Measurements from ENCODE around the gene AVPR2. TPM values are rescaled to one million over a fixed set of nuclear protein-coding genes. Genes with fewer than 3 reads are reported as not detected.

AVPR2 gene
- total RNA-seq, 1 donor from 2014 or later = 3.3 TPM

GRCh38 chrX:153908219-153908860 lies 3.9 kb downstream of the AVPR2 start:
- no peak for DNase-seq (ENCODE audit: low spot score)
- intact Hi-C loops (cut with DNase I) = no loop called here

- DNase-seq (ENCODE audit: low spot score) = no peak
- intact Hi-C loops (cut with DNase I) = no loop called here
These were observed 4.8 kb downstream of the AVPR2 start for GRCh38 chrX:153909024-153909979.

DNA sequence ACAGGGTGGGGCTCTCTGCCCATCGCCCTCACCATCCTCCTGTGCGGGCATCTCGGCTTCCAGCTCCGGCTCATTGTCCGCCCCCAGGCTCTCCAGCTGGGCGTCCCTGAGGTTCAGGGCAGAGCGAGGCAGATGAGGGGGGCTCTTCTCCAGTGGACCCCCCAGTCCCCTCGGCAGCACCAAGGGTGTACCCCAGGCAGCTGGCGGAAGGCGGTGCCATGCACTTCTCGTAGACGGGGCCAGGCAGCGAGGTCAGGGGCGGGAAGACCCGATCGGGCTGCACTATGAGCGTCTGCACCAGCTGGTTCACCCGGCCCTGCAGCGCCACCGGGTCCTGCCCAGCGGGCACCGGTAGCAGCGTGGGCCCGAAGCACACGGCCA lies 5.5 kb downstream of the AVPR2 start:
- intact Hi-C loops (cut with DNase I) = no loop called here
- no peak for DNase-seq (ENCODE audit: low spot score)

DNA sequence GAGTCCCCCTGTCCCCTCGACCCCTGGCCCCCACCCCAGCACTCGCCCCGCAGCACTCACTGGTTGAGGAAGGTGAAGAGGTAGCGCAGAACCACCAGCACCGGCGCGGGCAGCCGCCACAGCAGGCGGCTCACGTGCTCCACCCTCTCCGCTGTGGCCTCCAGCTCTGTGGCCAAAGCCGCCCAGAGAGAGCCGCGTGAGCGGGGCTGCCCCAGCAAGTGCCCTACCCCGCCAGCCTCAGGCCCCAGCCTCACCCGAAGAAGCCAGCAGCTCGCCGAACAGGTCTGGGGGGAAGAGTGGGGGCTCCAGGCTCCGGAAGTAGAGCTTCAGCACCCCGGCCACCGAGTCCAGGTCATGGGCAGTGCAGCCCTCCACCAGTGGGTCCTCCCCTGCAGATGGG lies 6.0 kb downstream of the AVPR2 start:
- intact Hi-C loops (cut with DNase I) = no loop called here
- no peak for DNase-seq (ENCODE audit: low spot score)

GRCh38 chrX:153911798-153912197 lies 7.3 kb downstream of the AVPR2 start:
- intact Hi-C loops (cut with DNase I) = no loop called here

DNA sequence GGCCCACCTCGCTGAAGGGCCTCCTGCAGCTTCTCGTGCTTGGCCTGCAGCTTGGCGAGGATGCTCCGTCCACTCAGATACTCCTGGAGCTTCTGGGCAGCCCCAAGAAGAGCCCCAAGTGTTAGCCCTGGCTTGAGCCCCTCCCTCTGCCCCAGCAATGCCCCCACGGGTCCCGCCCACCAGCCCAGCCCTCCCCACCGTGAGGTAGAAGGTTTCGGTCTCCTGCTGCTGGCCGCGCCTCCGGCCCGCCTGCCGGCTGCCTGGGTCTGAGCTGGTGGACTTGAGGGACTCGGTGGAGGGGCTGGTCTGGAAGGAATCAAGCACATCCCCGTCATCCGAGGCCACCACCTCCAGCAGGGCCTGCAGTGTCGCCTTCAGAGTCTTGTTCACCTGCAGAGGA lies 8.7 kb downstream of the AVPR2 start:
- no peak for DNase-seq (ENCODE audit: low spot score)
- intact Hi-C loops (cut with DNase I) = no loop called here

More at GRCh38 chrX:153911798-153912197, 7.3 kb downstream of the AVPR2 start:
- DNase-seq (ENCODE audit: low spot score) = no peak

GRCh38 chrX:153913701-153914100 lies 9.2 kb downstream of the AVPR2 start:
- DNase-seq (ENCODE audit: low spot score) = no peak
- intact Hi-C loops (cut with DNase I) = no loop called here

DNA sequence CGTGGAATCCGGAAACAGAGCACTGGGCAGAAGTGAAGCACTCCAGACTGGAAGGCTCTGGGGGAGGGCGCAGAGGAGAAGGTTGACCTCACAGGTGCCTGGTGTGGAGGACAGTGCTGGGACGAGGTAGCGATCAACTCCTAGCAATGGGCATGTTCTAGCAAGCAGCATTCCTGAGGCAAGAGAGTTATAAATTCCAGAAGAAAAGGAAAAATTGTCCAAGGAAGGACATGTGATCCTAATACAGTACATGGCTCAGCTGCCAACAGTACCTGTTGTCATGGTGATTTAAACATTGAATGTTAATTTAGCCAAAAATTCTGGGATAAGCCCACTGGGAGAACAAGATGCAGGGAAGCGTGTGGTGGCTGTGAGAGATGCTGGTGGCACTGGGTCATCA lies 13.4 kb downstream of the AVPR2 start:
- intact Hi-C loops (cut with DNase I) = no loop called here
- DNase-seq (ENCODE audit: low spot score) = no peak

DNA sequence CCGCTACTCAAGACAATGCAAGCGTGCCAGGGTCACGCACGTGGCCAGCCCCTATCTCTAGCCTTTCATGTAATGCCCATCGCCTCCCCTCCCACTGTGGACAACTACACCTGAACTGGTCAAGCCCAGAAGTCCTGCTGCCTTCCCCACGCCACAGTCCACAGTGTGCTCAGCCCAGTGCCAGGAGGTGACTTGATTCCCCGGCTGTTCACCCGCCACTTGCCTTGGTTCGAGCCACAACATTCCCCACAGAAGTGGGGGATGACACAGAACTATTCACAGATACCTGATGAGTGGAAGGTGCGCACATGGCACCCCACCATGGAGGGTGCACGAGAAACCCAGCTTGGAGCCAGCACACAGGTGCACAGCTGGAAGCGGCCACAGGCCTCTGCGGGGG lies 14.8 kb downstream of the AVPR2 start:
- intact Hi-C loops (cut with DNase I) = no loop called here
- no peak for DNase-seq (ENCODE audit: low spot score)

- DNase-seq (ENCODE audit: low spot score) = no peak
- intact Hi-C loops (cut with DNase I) = no loop called here
These were observed 16.1 kb downstream of the AVPR2 start for GRCh38 chrX:153920546-153920945.

DNA sequence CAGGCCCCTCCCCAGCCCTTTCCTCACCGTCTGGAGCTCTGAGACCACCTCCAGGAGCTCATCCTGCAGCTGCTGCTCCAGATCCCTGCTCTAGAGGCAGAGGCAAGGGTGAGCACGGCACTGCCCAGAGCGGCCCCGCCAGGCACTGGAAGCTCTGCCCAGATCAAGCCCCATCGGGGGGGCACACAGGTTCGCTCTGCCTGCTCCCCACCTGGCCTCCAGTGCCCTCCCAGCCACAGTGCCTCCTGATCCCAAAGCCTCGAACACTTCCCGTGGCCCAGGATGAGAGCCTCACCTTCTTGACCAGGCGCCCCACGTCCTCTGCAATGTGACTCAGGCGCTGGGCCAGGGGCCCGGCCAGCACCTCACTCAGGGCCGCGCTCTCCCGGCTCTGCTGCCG lies 16.6 kb downstream of the AVPR2 start:
- no peak for DNase-seq (ENCODE audit: low spot score)
- intact Hi-C loops (cut with DNase I) = no loop called here

DNA sequence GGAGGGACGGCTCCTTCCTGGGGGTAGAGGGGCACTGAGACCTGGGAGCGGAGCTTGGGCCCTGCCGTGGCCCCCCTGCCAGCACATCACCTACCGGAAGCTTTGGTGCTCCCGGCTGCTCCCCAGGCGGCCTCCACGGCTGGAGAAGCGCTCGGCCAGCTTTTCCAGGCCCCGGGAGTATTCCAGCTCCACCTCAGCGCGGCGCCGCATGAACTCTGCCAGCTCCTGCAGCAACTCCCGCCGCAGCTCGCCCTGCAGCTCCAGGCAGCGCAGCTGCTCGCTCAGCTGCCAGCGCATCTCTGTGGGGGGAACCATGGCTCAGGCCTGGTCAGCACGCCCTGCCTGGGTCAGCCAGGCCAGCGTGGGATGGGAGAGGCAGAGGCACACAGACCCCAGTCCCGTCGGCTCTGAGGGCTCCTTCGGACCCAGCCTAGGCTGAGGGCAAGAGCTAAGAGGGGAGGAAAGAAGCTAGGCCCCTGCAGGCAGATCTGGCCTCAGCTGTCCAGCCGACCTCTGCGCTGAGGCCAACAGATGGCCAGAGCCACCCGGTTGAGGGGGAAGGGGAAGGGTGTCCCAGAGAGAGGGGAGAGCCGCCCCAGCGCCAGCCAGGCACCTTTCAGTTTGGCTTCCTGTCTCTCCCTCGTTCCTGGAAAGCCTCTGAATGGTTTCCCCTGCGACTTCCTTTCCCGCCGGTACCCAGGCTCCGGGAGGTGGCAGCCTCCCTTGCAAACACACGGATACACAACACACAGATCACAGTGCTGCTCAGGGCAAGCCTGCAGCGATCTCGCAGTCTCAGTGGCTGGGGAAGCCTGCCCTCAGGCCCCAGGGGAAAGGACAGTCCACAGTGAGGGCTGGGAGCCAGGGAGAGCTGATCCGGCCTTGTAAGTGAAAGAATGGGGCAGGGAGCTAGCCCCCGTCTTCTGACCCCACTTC lies 17.3 kb downstream of the AVPR2 start:
- no peak for DNase-seq (ENCODE audit: low spot score)
- intact Hi-C loops (cut with DNase I) = no loop called here

DNA sequence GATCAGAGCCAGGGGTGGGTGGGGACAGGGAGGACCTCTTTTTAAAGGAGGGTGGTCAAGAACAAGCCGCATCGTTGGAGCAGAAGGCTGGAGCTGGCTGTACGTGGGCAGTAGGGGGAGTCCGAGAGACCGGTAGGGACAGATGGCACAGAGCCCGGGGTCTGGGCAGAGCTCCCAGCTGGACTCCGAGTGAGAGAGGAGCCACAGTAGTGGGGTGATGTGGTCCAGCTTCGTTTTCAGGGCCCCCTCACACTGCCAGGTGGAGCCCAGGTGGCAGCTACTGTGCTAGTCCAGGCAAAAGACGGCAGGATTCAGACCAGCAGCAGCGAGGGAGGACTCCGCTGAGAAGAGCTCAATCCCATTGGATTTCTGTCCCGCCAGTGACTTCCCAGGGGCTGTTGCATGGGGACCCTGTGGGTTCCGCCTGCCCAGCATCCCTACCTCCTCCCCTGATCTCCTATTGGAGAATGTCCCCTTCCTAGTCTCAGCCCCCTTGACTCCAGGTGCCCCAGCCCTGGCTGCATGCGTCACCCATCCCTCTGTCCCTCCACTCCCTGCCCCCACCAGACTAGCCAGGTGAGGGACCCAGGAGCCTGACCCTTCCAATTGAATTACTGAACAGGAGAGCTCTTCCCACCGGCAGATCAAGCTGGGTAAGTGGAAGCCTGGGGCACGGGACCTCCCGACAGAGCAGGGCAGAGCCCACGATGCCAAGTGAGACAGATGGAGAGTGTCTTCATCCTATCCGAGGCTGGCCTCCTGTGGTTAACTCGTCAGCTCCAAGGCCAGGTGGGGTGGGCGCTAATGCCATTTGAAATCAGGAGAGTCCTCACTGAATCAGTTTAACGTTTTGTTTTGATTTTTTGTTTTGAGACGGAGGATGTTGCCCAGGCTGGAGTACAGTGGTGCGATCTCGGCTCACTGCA lies 18.7 kb downstream of the AVPR2 start:
- intact Hi-C loops (cut with DNase I) = no loop called here
- DNase-seq (ENCODE audit: low spot score) = peak; percentile 88

DNA sequence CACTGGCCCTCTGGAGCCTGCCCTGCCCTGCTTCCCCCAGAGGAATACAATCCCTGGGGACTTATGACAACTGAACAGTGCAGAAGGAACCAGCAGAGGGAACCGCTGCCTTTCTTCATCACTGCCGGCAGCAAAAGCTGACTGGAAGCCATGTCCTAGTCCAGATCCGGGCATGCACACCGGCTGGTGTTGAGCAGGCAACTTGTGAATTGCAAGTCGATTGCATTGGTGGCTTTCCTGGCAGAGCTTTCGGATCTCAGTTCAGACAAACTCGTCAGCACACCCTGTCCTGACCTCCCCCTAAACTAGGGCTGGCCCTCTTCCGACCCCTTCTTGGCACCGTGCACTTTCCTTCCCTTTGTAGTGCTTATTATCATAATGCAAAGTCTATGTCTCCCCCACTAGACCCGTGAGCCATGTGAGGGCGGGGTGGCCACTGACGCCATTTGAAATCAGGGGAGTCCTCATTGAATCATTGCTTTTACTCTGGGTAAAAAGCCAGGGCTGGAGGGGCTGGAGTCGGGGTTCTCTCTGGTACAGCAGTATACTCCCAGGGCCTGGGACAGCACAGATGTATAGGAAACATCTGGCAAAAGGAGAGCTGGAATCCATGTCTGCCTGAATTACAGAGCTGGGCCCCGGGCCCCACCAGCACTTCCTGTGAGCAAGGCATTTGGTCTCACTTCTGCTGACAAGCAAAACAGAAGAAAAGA lies 19.8 kb downstream of the AVPR2 start:
- DNase-seq (ENCODE audit: low spot score) = no peak
- intact Hi-C loops (cut with DNase I) = no loop called here

- intact Hi-C loops (cut with DNase I) = no loop called here
- DNase-seq (ENCODE audit: low spot score) = no peak
These were observed 20.9 kb downstream of the AVPR2 start for GRCh38 chrX:153925387-153925738.

GRCh38 chrX:153925739-153926551 lies 21.5 kb downstream of the AVPR2 start, which contains the start of gene ARHGAP4:
Gene ARHGAP4 (minus strand): TSS chrX:153926264. CDS start chrX:153926202, 62 bp downstream.
- intact Hi-C loops (cut with DNase I) = no loop called here
- DNase-seq (ENCODE audit: low spot score) = no peak

DNA sequence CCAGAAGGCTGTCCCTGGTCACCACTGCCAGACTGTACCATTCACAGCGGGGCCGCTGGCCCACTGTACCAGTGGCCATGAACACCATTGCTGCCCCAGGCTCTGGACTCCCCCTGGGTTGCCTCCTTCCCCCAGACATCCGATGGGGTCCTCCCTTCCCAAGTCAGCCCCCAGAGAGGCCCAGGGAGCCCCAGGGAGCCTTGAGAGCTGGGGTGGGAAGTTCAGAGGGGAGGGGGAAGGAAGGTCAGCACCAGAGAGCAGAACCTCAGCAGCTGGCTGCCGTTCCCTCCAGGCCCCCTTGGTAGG lies 22.0 kb downstream of the AVPR2 start:
- DNase-seq (ENCODE audit: low spot score) = no peak
- intact Hi-C loops (cut with DNase I) = no loop called here
